HepG2 (cell line): Measurements from ENCODE around the gene LINGO3. TPM values are rescaled to one million over a fixed set of nuclear protein-coding genes. Genes with fewer than 3 reads are reported as not detected.
A peak's percentile ranks its signal among the peaks of the same experiment; 100 is the strongest.

ENCODE experiments used
- GTF3A ChIP-seq: sonication (generic); formaldehyde crosslinking; conservative IDR thresholded peaks from 2 replicates; pipeline ENCODE4 v1.4.0; 2020; ENCODE audit warnings: mild to moderate bottlenecking, missing genetic modification reagents
- HDAC6 ChIP-seq: fragments of 200-600 bp; sonication (generic); IDR thresholded peaks from 2 replicates; pipeline ENCODE4 v1.7.0; 2017; ENCODE audit warnings: mild to moderate bottlenecking, antibody characterized with exemption, low read length, low read depth
- KLF16 ChIP-seq, 2 experiments: sonication (generic) in 1 of 2; formaldehyde crosslinking in 1 of 2; IDR thresholded peaks; 2 replicates each; pipeline versions ENCODE4 v1.6.1 to v1.8.0; 2016 to 2023; ENCODE audit warnings: missing genetic modification reagents in 2 of 2, missing compliant biosample characterization in 1 of 2
- MEF2D ChIP-seq: sonication (generic); formaldehyde crosslinking; IDR thresholded peaks from 2 replicates; pipeline ENCODE4 v1.5.1; 2020; ENCODE audit warnings: mild to moderate bottlenecking, missing genetic modification reagents
- PHF21A ChIP-seq: sonication (generic); formaldehyde crosslinking; IDR thresholded peaks from 2 replicates; pipeline ENCODE4 v1.5.0; 2020; ENCODE audit warnings: mild to moderate bottlenecking, missing genetic modification reagents
- PRDM4 ChIP-seq: sonication (generic); formaldehyde crosslinking; IDR thresholded peaks from 2 replicates; pipeline ENCODE4 v1.9.0; 2021; ENCODE audit warnings: missing genetic modification reagents, borderline replicate concordance
- RELA ChIP-seq: sonication (generic); formaldehyde crosslinking; IDR thresholded peaks from 2 replicates; pipeline ENCODE4 v1.4.0; 2020; ENCODE audit warnings: missing genetic modification reagents
- RFX3 ChIP-seq: IDR thresholded peaks from 2 replicates; pipeline ENCODE4 v1.6.1; 2016; ENCODE audit warnings: missing biosample characterization, missing genetic modification reagents
- RORA ChIP-seq: sonication (generic); formaldehyde crosslinking; IDR thresholded peaks from 2 replicates; pipeline ENCODE4 v1.5.0; 2020; ENCODE audit warnings: mild to moderate bottlenecking, missing genetic modification reagents, moderate library complexity
- SMYD3 ChIP-seq: sonication (generic); formaldehyde crosslinking; IDR thresholded peaks from 2 replicates; pipeline ENCODE4 v1.8.1; 2023; ENCODE audit warnings: mild to moderate bottlenecking, missing genetic modification reagents
- SSRP1 ChIP-seq: IDR thresholded peaks from 2 replicates; pipeline ENCODE4 v1.6.1; 2016; ENCODE audit warnings: control low read depth
- ZBTB25 ChIP-seq: IDR thresholded peaks from 2 replicates; pipeline ENCODE4 v1.6.1; 2018; ENCODE audit warnings: missing genetic modification reagents
- ZKSCAN8 ChIP-seq: IDR thresholded peaks from 2 replicates; pipeline ENCODE4 v1.6.1; 2016; ENCODE audit warnings: borderline replicate concordance, missing genetic modification reagents, missing compliant biosample characterization
- ZNF138 ChIP-seq: sonication (generic); formaldehyde crosslinking; IDR thresholded peaks from 2 replicates; pipeline ENCODE4 v1.5.0; 2020; ENCODE audit warnings: mild to moderate bottlenecking, low read depth, missing genetic modification reagents
- ZNF501 ChIP-seq: sonication (generic); formaldehyde crosslinking; IDR thresholded peaks from 2 replicates; pipeline ENCODE4 v1.5.1; 2020; ENCODE audit warnings: mild to moderate bottlenecking, moderate library complexity, missing genetic modification reagents
- ZNF563 ChIP-seq: sonication (generic); formaldehyde crosslinking; IDR thresholded peaks from 2 replicates; pipeline ENCODE4 v1.8.0; 2022; ENCODE audit warnings: mild to moderate bottlenecking, moderate library complexity, missing genetic modification reagents
- ZNF569 ChIP-seq: sonication (generic); formaldehyde crosslinking; IDR thresholded peaks from 2 replicates; pipeline ENCODE4 v1.5.0; 2020; ENCODE audit warnings: mild to moderate bottlenecking, missing genetic modification reagents, moderate library complexity, borderline replicate concordance
- ZNF574 ChIP-seq: sonication (generic); formaldehyde crosslinking; IDR thresholded peaks from 2 replicates; pipeline ENCODE4 v1.4.0; 2020; ENCODE audit warnings: missing genetic modification reagents
- ZNF629 ChIP-seq: sonication (generic); formaldehyde crosslinking; conservative IDR thresholded peaks from 2 replicates; pipeline ENCODE4 v1.5.0; 2020; ENCODE audit warnings: missing genetic modification reagents
- ZNF775 ChIP-seq: sonication (generic); formaldehyde crosslinking; IDR thresholded peaks from 2 replicates; pipeline ENCODE4 v1.4.0; 2020; ENCODE audit warnings: missing genetic modification reagents, mild to moderate bottlenecking, moderate library complexity, borderline replicate concordance
- ZNF776 ChIP-seq: sonication (generic); formaldehyde crosslinking; IDR thresholded peaks from 2 replicates; pipeline ENCODE4 v1.4.0; 2020; ENCODE audit warnings: mild to moderate bottlenecking, missing genetic modification reagents
- ZSCAN5A ChIP-seq: sonication (generic); formaldehyde crosslinking; IDR thresholded peaks from 2 replicates; pipeline ENCODE4 v1.8.0; 2022; ENCODE audit warnings: mild to moderate bottlenecking, missing genetic modification reagents, borderline replicate concordance
- polyA plus RNA-seq, 8 experiments: library from polyadenylated mRNA; depleted of rRNA in 3 of 8; stranded (reverse) in 7 of 8; unstranded in 1 of 8; fragments of >200 nt; fragmentation: Illumina TruSeq in 4 of 8; extraction: Trizol in 4 of 8; gene quantifications; 2 replicates each; pipeline versions ENCODE4 v1.2.1 to v1.2.3, GENCODE V29; 2011 to 2016; ENCODE audit warnings: low read depth in 4 of 8, missing spikeins in 1 of 8, mixed read lengths in 1 of 8; ENCODE audit not compliant: insufficient read depth in 1 of 8
- total RNA-seq, 5 experiments: library from RNA; depleted of rRNA; stranded (reverse); fragments of >200 nt; fragmentation: Illumina TruSeq; extraction: Trizol; gene quantifications; 2 replicates each; pipeline ENCODE4 v1.2.3, GENCODE V29; 2016; ENCODE audit warnings: low read depth in 1 of 5
- TF ChIP-seq, protein P1 (sequence below): sonication (generic); formaldehyde crosslinking; IDR thresholded peaks from 2 replicates; pipeline ENCODE4 v1.8.1; 2023; ENCODE audit warnings: mild to moderate bottlenecking, missing genetic modification reagents, borderline replicate concordance

LINGO3 gene
- total and polyA plus RNA-seq, 2 of the 13 experiments (the other 11 are each of a cell fraction or from before 2014, with no cell fraction given) = not detected

- TF ChIP-seq ZNF574 (CRISPR knock-in tag) (peak; percentile 60), KLF16 (CRISPR knock-in tag; IDR thresholded peaks at IDR 0.05) (no peak), SSRP1 (no peak), MEF2D (CRISPR knock-in tag) (no peak), ZNF501 (CRISPR knock-in tag) (peak; percentile 43; the same call in 1 of the 2 replicates), ZNF563 (no peak), ZSCAN5A (0 out of 2 replicates have a peak, but pooled peaks have one; percentile 27), PHF21A (peak; percentile 65), HDAC6 (no peak), SMYD3 (CRISPR knock-in tag) (no peak), GTF3A (CRISPR knock-in tag) (no peak), ZBTB25 (CRISPR knock-in tag) (no peak), RFX3 (CRISPR knock-in tag) (no peak), PRDM4 (no peak), RORA (CRISPR knock-in tag) (no peak), ZNF775 (CRISPR knock-in tag) (no peak), ZNF138 (no peak), RELA (no peak), ZNF776 (CRISPR knock-in tag) (no peak), ZKSCAN8 (CRISPR knock-in tag) (no peak), ZNF629 (no peak), ZNF569 (CRISPR knock-in tag) (no peak)
- TF ChIP-seq, protein P1, sequence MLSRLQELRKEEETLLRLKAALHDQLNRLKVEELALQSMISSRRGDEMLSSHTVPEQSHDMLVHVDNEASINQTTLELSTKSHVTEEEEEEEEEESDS (CRISPR knock-in tag) = no peak
Observed at GRCh38 chr19:2330632-2331284, 22.8 kb upstream of the LINGO3 start (continued).
